ENCODE measurements around the gene SEC61B. TPM values are rescaled to one million over a fixed set of nuclear protein-coding genes. Genes with fewer than 3 reads are reported as not detected.
A peak's percentile ranks its signal among the peaks of the same experiment; 100 is the strongest.

The SEC61B gene
- total RNA-seq, 1 experiment from 2014 or later, result 238 TPM

DNA sequence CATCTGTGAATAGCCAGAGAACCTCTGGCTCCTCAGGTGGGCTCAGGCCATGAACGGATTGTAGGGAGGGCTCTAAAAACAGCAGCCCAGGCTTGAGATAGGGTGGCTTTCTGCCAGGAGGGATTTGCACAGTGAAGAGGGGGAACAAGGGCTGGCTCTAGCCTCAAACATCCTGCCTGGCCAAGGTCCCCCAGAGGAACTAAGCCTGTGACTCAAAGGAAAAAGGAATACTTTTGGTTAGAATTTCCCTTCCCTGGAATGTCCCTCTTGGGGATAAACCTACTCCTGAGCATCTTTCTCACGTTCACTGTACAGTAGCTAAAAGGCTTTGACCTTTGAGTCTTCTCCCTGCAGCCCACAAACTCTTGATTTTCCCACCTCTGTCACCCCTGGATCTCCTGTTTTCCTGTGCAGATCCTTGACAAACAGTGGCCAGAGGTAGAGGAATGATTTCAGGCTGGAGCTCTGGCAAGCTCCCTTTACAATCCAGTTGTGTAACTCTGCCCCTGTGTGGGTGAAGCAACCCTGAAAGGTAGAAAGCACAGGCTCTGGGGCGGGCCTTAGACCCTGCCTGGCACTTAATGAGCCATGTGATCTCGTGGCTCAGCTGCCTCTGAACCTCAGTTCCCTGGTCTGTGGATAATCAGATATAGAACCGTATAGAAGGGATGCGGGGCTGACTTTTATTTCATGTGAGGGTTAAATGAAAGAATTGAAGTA is 17.4 kb downstream of the SEC61B start:
- TF ChIP-seq, protein P1, sequence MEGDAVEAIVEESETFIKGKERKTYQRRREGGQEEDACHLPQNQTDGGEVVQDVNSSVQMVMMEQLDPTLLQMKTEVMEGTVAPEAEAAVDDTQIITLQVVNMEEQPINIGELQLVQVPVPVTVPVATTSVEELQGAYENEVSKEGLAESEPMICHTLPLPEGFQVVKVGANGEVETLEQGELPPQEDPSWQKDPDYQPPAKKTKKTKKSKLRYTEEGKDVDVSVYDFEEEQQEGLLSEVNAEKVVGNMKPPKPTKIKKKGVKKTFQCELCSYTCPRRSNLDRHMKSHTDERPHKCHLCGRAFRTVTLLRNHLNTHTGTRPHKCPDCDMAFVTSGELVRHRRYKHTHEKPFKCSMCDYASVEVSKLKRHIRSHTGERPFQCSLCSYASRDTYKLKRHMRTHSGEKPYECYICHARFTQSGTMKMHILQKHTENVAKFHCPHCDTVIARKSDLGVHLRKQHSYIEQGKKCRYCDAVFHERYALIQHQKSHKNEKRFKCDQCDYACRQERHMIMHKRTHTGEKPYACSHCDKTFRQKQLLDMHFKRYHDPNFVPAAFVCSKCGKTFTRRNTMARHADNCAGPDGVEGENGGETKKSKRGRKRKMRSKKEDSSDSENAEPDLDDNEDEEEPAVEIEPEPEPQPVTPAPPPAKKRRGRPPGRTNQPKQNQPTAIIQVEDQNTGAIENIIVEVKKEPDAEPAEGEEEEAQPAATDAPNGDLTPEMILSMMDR (IDR thresholded peaks at IDR 0.05; ENCODE audit: unreplicated experiment), result no peak
- BruUV-seq (replicated peaks), result no TSS peak
- Mint-ChIP-seq H3K27me3 (ENCODE audit: insufficient read depth, unreplicated experiment) (no peaks in the 10 kb centered on the region), H3K9me3 (ENCODE audit: unreplicated experiment) (no peaks in the 10 kb centered on the region), H3K4me1 (ENCODE audit: insufficient read depth, unreplicated experiment) (no peaks in the 10 kb centered on the region), H3K27ac (ENCODE audit: low read depth, unreplicated experiment) (peak overlapping the region; percentile 62), H3K36me3 (ENCODE audit: insufficient read depth, unreplicated experiment) (peaks cover 6% of the 10 kb centered on the region), H3K4me3 (ENCODE audit: unreplicated experiment) (no peak overlapping the region)
- ChIA-PET POLR2A (no interaction called here), CTCF (interaction anchor here (0.6 to 2.6 kb wide), 3 partner anchors 8 to 668 kb away, joined by 3 to 13 read pairs (median 4); no protein-coding TSS in a partner anchor)
- intact Hi-C loops (cut with micrococcal nuclease), result no loop called here
- DNase-seq (ENCODE audit: unreplicated experiment), result peak; percentile 30

- Mint-ChIP-seq H3K36me3 (ENCODE audit: insufficient read depth, unreplicated experiment) (peaks cover 6% of the 10 kb centered on the region), H3K27me3 (ENCODE audit: insufficient read depth, unreplicated experiment) (no peaks in the 10 kb centered on the region), H3K27ac (ENCODE audit: low read depth, unreplicated experiment) (no peak overlapping the region), H3K9me3 (ENCODE audit: unreplicated experiment) (no peaks in the 10 kb centered on the region), H3K4me1 (ENCODE audit: insufficient read depth, unreplicated experiment) (no peaks in the 10 kb centered on the region), H3K4me3 (ENCODE audit: unreplicated experiment) (no peak overlapping the region)
- BruUV-seq (replicated peaks), result no TSS peak
- ChIA-PET POLR2A (no interaction called here), CTCF (interaction anchor here (0.7 to 2.6 kb wide), 4 partner anchors 9 to 959 kb away, joined by 3 to 13 read pairs (median 4); no protein-coding TSS in a partner anchor)
- intact Hi-C loops (cut with micrococcal nuclease), result no loop called here
- TF ChIP-seq, protein P1 (IDR thresholded peaks at IDR 0.05; ENCODE audit: unreplicated experiment), result no peak
- DNase-seq (ENCODE audit: unreplicated experiment), result no peak
These were observed 19.0 kb downstream of the SEC61B start for GRCh38 chr9:99241106-99241505.

GRCh38 chr9:99244344-99245260 is 22.5 kb downstream of the SEC61B start:
- H3K4me3 Mint-ChIP-seq (ENCODE audit: unreplicated experiment), result no peak overlapping the region
- H3K4me1 Mint-ChIP-seq (ENCODE audit: insufficient read depth, unreplicated experiment), result no peaks in the 10 kb centered on the region
- no peaks in the 10 kb centered on the region for H3K27me3 Mint-ChIP-seq (ENCODE audit: insufficient read depth, unreplicated experiment)
- H3K36me3 Mint-ChIP-seq (ENCODE audit: insufficient read depth, unreplicated experiment), result no peaks in the 10 kb centered on the region
- H3K27ac Mint-ChIP-seq (ENCODE audit: low read depth, unreplicated experiment), result no peak overlapping the region
- TF ChIP-seq, protein P1 (IDR thresholded peaks at IDR 0.05; ENCODE audit: unreplicated experiment), result no peak
- H3K9me3 Mint-ChIP-seq (ENCODE audit: unreplicated experiment), result no peaks in the 10 kb centered on the region
- POLR2A ChIA-PET, result interaction anchor here (0.5 kb wide), 1 partner anchor 9 kb away, joined by 3 read pairs; no protein-coding TSS in a partner anchor
- intact Hi-C loops (cut with micrococcal nuclease), result no loop called here
- CTCF ChIA-PET, result interaction anchor here (0.6 to 1.3 kb wide), 2 partner anchors 12 to 47 kb away, joined by 3 to 6 read pairs; no protein-coding TSS in a partner anchor
- BruUV-seq (replicated peaks), result no TSS peak
- no peak for DNase-seq (ENCODE audit: unreplicated experiment)

GRCh38 chr9:99249619-99250018 is 27.5 kb downstream of the SEC61B start:
- no peaks in the 10 kb centered on the region for H3K27me3 Mint-ChIP-seq (ENCODE audit: insufficient read depth, unreplicated experiment)
- intact Hi-C loops (cut with micrococcal nuclease), result no loop called here
- no peaks in the 10 kb centered on the region for H3K9me3 Mint-ChIP-seq (ENCODE audit: unreplicated experiment)
- no TSS peak for BruUV-seq (replicated peaks)
- no peak overlapping the region for H3K4me3 Mint-ChIP-seq (ENCODE audit: unreplicated experiment)
- ChIA-PET CTCF (interaction anchor here (0.8 to 1.5 kb wide), 3 partner anchors 16 to 698 kb away, joined by 3 to 6 read pairs (median 3); no protein-coding TSS in a partner anchor), POLR2A (no interaction called here)
- TF ChIP-seq, protein P1 (IDR thresholded peaks at IDR 0.05; ENCODE audit: unreplicated experiment), result no peak
- no peaks in the 10 kb centered on the region for H3K4me1 Mint-ChIP-seq (ENCODE audit: insufficient read depth, unreplicated experiment)
- no peaks in the 10 kb centered on the region for H3K36me3 Mint-ChIP-seq (ENCODE audit: insufficient read depth, unreplicated experiment)
- DNase-seq (ENCODE audit: unreplicated experiment), result no peak
- H3K27ac Mint-ChIP-seq (ENCODE audit: low read depth, unreplicated experiment), result no peak overlapping the region

All from MCF 10A (cell line).